GM19240 (cell line): Measurements from ENCODE around the gene NBPF26.
"Not testable (repeated sequence)": the region's sequence is repeated elsewhere in the genome, so short reads cannot be mapped to it uniquely, and the experiment has no call there.

Source experiments
- DNase-seq: peaks from one replicate; pipeline ENCODE4 v3.0.0; 2011; ENCODE audit warnings: low spot score; ENCODE audit not compliant: insufficient read length

The NBPF26 gene

GRCh38 chr1:120858144-120858543 lies 134.4 kb downstream of the NBPF26 start:
- DNase-seq = not testable (repeated sequence)

GRCh38 chr1:120859615-120860234 lies 136.0 kb downstream of the NBPF26 start:
- DNase-seq = not testable (repeated sequence)

GRCh38 chr1:120878206-120878605 lies 154.5 kb downstream of the NBPF26 start:
- not testable (repeated sequence) for DNase-seq

DNA sequence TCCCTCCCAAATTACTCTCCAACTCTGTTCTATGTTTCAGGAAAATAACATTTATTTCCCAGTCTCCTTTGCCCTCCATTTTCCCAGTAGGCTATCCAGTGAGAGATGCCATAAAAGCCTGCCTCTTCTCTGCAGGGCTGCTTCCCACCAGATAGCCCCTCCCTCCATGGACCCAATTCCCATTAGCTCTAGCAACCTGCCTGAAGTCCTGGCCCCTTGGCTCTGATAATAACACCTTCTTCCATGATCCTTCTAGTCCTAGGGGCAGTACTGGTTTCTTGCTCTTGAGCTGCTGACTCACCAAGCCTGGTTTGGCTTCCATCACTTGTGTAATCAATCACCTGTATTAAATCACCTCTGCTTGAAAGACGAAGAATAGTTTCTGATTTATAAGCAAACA lies 156.3 kb downstream of the NBPF26 start:
- DNase-seq = not testable (repeated sequence)

GRCh38 chr1:120881934-120882333 lies 158.2 kb downstream of the NBPF26 start:
- not testable (repeated sequence) for DNase-seq
